Esophagus mucosa (tissue), 1 donor: Measurements from ENCODE around the gene IQSEC2. TPM values are rescaled to one million over a fixed set of nuclear protein-coding genes. Genes with fewer than 3 reads are reported as not detected.

Experiments
- ATAC-seq: fragments of 200-7000 bp; cut with Tn5 transposase; one replicate; pipeline ENCODE4 v1.9.1; 2020
- total RNA-seq: library from RNA; stranded (reverse); gene quantifications from one replicate; pipeline ENCODE4 v1.2.4, GENCODE V29; 2023
- donor health status: DM: yes; HTN: yes; CAD: no.

IQSEC2 gene
- total RNA-seq, 1 donor from 2014 or later: 10.6 TPM

DNA sequence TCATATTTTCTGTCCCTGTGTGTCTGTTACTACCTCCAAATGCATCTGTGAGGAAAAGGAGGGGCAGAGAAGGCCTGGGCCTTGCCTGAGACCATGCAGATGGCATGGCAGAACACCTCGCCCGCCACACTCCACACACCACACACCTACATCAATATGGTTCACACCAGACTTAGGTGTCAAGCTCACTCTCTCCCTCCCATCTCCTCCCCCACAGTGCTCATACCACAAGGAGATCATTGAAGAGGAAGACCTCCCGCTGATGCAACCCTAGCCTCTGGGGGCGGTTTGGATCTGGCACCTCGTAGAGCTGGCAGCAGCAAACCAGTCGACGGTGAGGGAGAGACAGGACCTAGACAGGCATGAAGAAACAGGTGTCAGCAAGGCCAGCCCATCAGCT is 39.8 kb downstream of the IQSEC2 start:
- ATAC-seq: no peak

DNA sequence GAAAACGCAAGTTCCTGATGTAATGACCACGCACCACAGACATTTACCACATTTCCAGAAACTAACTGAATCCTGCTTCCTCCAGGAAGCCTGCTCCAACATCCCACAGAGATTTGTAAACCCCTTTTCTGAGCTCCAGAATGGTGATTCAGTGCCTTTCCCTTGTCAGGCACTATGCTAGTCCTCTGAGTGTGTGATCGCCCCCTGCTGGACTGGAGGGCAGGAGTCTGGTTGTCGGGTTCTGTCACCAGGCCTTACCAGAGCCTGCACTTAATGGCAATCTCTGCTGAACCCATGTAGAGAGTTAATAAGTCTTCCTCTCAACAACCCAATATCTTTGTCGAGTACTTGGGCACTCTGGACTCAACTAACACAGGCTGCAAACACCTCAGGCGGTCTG is 41.9 kb downstream of the IQSEC2 start:
- no peak for ATAC-seq

DNA sequence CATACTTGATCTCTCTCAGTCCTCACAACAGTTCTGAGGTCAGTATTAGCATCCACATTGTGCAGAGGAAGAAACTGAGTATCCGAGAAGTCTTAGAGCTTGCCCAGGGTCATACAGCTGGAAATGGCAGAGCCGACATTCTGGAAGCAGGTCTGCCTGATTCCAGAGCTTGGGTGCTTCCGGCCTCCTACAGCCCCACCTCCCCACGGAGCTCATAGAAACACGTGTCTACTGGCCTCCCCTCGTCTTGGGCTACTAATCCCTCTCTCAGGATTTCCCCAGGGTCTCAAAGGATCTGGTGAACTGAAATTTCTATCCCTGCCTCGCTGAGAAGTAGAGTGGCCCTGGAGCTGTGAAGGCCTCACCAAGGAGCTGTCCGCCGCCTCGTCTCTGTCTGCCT is 44.3 kb downstream of the IQSEC2 start:
- ATAC-seq: no peak

DNA sequence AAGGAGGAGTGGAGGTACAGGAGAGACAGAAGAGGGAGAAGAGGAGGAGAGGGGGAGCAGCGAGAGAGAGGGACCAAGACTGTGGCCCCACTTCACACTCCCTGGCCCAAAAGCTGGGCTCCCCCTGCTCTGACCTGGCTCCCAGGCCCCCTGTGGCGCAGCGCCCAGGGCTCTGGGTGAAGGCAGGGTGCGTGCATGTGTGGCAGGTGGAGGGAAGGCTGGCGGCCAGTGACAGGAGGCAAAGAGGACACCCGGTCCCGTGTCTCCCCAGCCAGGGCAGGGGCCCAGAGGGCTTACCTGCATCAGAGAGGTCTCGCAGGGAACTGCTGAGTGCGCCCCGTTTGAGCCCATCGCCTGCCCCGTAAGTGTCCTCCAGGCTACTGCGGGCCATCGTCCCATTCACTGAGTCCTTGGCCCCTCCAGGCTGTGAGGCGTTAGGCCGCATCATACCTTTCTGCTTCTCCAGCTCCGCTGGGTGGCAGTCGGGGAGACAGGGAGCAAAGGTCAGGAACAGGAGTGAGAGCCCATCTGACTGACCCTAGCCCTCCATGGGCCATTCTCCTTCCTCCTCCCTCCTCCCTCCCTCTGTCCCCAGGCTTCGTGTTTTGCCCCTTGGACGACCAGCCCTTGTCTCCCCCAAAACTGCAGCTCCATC is 45.2 kb downstream of the IQSEC2 start:
- no peak for ATAC-seq

DNA sequence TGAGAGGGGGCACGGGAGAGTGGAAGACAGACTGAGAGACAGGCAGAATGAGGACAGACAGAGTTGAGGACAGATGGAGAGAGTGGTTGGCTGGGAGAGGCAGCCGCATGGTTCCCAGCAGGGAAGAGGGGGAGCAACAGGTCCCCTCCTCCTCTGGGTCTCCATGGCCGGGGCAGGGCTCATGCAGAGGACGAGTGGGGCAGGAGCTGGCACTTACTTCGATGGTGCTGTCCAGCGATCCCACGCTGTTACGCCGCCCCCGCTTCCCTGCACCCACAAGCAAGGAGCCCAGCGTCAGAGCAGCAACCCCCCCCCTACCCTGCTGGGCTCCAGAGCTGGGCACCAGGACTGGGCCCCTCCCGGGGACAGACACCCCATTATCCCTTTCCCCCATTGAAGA is 45.8 kb downstream of the IQSEC2 start:
- no peak for ATAC-seq

DNA sequence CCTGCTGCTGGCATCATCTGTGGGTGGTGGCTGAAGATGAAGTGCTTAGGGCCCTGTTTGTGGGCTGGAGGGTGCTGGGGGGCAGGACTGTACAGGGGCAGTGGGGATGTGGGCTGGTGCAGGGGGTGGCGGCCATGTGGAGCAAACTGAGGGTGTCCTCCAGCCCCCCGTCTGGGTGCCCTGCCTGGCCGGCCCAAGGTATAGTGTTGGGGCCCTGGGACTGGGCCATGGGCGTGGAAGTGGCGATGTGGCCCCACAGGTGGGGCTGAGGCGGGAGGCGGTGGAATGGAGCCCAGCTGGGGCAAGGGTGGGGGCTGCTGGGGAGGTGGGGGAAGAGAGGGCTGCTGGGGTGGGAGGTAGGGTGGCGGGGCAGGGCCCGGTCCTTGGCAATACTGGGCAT is 46.9 kb downstream of the IQSEC2 start:
- ATAC-seq: no peak

DNA sequence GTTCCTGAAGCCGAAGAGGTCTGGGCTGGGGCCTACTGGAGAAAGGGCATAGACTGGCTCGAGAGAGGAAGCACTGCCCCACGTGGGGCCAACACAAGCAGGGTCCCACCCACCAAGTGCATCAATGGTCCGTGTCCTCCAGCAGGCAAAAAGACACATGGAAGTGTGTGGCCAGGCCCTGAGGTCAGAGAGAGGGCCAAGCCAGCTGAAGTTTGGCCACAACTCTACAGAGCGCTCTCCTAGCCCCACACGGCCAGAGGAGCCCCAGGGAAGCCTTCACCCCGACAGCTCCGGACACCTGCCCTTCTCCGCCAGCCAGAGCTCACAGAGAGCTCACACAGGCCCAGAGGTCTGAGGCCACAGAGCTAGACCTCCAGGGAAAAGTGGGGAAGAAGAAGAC is 47.8 kb downstream of the IQSEC2 start:
- ATAC-seq: no peak

DNA sequence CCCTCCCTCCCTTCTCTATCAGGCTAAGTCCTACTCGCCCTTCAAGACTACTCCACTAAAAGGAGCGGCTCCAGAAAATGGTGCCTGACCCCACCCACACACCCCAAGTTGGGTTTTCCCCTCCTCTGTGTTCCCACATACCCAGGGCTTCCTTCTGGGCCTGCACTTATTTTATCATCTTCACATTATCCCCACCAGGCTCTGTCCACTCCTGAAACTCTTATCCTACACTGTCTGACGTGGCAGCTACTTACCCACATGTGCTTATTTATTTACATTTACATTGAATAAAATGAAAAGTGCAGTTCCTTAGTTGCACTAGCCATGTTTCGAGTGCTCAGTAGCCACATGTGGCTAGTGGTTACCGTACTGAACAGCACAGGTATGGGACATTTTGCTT is 51.3 kb downstream of the IQSEC2 start:
- ATAC-seq: no peak

DNA sequence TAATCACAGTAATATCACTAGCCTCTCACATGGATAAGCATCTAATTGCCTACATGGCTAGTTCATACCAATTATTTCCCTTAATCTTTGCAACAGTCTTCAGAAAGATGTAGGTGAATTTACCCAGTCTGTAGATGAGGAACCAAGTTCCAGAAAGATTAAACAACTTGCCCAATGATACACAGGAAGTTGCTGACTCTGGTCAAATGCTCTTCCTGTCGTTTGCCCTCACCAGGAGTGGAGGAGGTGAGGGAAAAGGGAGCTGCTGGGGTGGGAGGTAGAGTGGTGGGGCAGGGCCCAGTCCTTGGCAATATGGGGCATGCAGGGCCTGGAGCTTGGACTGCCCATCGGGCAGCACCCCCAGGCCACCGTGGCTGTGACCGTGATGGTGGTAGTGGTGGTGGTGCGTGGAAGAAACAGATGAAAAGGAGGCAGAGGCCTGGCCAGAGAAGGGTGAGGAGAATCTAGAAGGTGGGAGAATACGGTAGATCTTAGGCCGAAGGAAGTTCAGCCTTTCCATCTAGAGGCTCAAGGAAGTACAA is 54.1 kb downstream of the IQSEC2 start:
- ATAC-seq: no peak

DNA sequence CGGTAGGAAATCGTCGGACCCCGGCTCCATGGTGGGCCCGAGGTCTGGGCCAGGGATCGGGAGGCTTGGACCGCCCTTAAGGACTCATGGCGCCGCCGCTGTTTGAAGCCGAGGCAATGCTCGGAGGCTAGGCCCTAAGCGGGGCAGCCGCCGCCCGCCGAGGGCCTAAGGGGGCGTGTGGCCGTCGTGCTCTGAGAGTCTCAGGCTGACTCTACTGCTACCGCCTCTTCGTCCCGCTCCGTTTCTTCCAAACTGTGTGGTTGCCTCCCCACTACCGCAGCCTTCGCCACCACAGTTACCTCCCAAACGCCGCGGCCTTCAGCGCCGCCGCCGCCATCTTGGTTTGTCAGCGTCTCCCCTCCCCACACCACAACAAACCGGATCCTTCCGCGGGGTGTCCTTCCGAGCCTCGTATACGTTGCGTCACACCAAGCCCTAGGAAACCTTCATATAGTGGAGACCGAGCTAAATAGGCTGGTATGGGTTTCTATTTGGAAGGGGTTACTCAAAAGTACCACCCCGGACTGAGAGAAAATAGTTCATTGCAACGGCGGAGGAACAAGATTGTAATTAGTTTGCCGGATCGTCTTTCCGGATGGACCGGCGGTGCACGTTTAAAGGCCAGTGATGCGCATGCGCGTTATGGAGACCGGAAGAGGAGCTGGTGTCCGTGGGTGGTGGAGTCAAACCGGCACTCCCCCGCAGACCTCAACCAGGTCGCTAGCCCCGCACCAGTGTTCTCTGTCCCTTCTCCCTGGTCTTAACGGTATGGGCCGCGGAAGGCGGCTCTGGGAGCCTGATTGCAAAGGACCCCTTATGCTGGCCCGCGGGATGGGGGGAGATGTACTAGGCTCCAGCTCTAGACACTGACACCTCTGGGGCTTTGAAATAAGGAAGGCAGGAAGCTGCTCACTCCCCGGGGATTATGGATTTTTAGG is 56.3 kb downstream of the IQSEC2 start, which contains the start of gene KDM5C:
Gene KDM5C, minus strand, starts transcription at position 348 of the 938 bp plus-strand sequence. Its CDS starts 318 bp downstream, at position 30.
- ATAC-seq: peak; percentile 81

DNA sequence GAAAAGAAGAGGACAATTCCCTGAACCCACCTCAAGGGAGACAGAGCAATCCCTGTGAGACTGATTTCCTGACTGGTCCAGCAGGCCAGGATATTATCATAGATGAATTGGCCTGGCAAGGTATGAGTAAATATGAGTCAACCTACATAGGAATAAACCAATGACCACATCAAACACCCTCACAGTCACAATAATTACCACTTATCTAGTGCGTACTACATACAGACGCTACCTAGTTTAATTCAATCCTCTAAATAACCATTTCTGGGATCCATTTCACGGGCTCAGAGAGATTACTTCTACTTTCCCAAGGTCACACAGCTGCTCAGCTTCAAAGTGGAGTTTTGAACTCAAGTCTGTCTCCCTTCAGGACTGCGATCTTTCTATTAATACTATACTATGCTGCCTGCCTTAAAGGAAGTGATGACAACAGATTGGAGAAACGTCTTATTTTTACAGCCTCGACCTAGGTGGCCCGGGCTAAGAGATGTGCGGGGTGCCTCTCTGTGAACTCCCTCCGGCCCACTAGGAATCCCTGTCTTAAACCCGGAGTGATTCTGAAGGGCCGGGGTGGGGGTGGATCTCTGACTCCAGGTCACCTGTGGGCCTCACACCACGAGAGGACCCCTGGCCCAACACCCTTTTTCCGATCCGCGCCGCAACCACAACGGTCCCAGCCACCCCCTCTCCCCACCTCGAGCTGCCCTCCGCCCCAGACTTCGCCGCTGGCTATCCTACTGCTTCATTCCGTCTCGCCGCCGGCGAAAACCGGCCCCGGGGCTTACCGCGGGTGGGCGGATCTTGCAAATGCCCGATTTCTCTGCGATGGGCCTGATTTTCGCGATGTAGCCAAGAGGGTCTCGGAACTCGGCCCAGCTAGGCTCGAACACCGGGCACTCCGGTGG is 57.2 kb downstream of the IQSEC2 start:
- peak; percentile 67 for ATAC-seq

DNA sequence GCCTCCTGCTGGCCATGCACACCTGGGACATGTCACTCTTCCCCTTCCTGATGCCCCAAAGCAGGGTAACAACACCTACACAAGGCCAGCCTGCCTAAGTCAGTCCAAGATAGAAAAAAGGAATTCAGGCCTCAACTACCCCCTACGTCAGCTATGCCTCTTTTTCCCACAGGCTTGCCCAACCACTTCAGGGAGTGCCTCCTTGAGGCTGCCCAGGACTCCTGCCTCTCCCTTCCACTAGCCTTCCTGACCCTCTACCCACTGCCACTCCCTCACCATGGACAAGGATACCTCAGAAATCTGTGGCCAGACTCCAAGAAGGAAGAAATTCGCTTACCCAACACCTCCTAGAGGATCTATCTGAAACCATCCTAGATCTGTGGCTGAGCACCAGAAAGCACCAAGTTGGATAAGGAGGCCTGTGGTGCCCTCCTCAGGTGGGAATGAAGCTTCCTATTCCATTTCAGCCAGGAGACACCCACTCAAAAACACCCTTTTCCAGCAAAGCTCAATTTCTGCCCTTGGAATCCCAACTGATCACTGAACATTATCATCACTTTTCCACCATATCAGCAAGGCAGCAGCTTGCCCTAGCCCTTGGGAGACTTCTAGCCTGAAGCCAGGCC is 58.2 kb downstream of the IQSEC2 start:
- ATAC-seq: peak; percentile 3

Other genes with a start within 250 kb of the IQSEC2 start
- 0.08 TPM for gene GPR173, start 232.8 kb downstream of the IQSEC2 start, total RNA-seq
- gene TSPYL2, start 199.2 kb downstream of the IQSEC2 start, total RNA-seq: 2.5 TPM
- 6.6 TPM for gene KANTR, start 187.4 kb downstream of the IQSEC2 start, total RNA-seq
- gene KDM5C, start 56.4 kb downstream of the IQSEC2 start, total RNA-seq: 73.6 TPM
- 52.5 TPM for gene SMC1A, start 141.1 kb upstream of the IQSEC2 start, total RNA-seq
- gene RIBC1, start 141.3 kb upstream of the IQSEC2 start, total RNA-seq: 0.36 TPM
- 132 TPM for gene HSD17B10, start 152.8 kb upstream of the IQSEC2 start, total RNA-seq